HepG2 (cell line): ENCODE data around the gene ACAP1. TPM values are rescaled to one million over a fixed set of nuclear protein-coding genes. Genes with fewer than 3 reads are reported as not detected.

ENCODE experiments used
- MIXL1 ChIP-seq: IDR thresholded peaks from 2 replicates; pipeline ENCODE4 v1.6.1; 2016
- SPEN ChIP-seq: sonication (generic); formaldehyde crosslinking; IDR thresholded peaks from 2 replicates; pipeline ENCODE4 v1.5.1; 2020; ENCODE audit warnings: low read depth, mild to moderate bottlenecking, missing genetic modification reagents
- ZBTB4 ChIP-seq: sonication (generic); formaldehyde crosslinking; IDR thresholded peaks from 2 replicates; pipeline ENCODE4 v1.4.0; 2020; ENCODE audit warnings: missing genetic modification reagents, mild to moderate bottlenecking, borderline replicate concordance
- ZFP91 ChIP-seq: sonication (generic); formaldehyde crosslinking; IDR thresholded peaks from 2 replicates; pipeline ENCODE4 v1.9.0; 2022; ENCODE audit warnings: missing genetic modification reagents, mild to moderate bottlenecking, borderline replicate concordance
- ZMYM4 ChIP-seq: sonication (generic); formaldehyde crosslinking; IDR thresholded peaks from 2 replicates; pipeline ENCODE4 v1.8.1; 2023; ENCODE audit warnings: mild to moderate bottlenecking, missing genetic modification reagents
- ZNF614 ChIP-seq: IDR thresholded peaks from 2 replicates; pipeline ENCODE4 v1.6.1; 2018; ENCODE audit warnings: missing biosample characterization, missing genetic modification reagents, inconsistent platforms, borderline replicate concordance
- ZNF766 ChIP-seq: sonication (generic); formaldehyde crosslinking; IDR thresholded peaks from 2 replicates; pipeline ENCODE4 v1.5.0; 2020; ENCODE audit warnings: missing genetic modification reagents, borderline replicate concordance
- ZSCAN21 ChIP-seq: sonication (generic); formaldehyde crosslinking; IDR thresholded peaks from 2 replicates; pipeline ENCODE4 v1.8.0; 2022; ENCODE audit warnings: mild to moderate bottlenecking, missing genetic modification reagents, moderate library complexity, borderline replicate concordance
- polyA plus RNA-seq, 8 experiments: library from polyadenylated mRNA; depleted of rRNA in 3 of 8; stranded (reverse) in 7 of 8; unstranded in 1 of 8; fragments of >200 nt; fragmentation: Illumina TruSeq in 4 of 8; extraction: Trizol in 4 of 8; gene quantifications; 2 replicates each; pipeline versions ENCODE4 v1.2.1 to v1.2.3, GENCODE V29; 2011 to 2016; ENCODE audit warnings: low read depth in 4 of 8, missing spikeins in 1 of 8, mixed read lengths in 1 of 8; ENCODE audit not compliant: insufficient read depth in 1 of 8
- total RNA-seq, 5 experiments: library from RNA; depleted of rRNA; stranded (reverse); fragments of >200 nt; fragmentation: Illumina TruSeq; extraction: Trizol; gene quantifications; 2 replicates each; pipeline ENCODE4 v1.2.3, GENCODE V29; 2016; ENCODE audit warnings: low read depth in 1 of 5
- TF ChIP-seq, protein P1 (sequence below), 2 experiments: sonication (generic) in 1 of 2; formaldehyde crosslinking in 1 of 2; IDR thresholded peaks; 2 replicates each; pipeline versions ENCODE4 v1.4.0 to v1.6.1; 2018 to 2020; ENCODE audit warnings: missing genetic modification reagents in 2 of 2, borderline replicate concordance in 1 of 2, low read depth in 1 of 2, mild to moderate bottlenecking in 1 of 2, missing biosample characterization in 1 of 2
- TF ChIP-seq, protein P2 (sequence below): sonication (generic); formaldehyde crosslinking; IDR thresholded peaks from 2 replicates; pipeline ENCODE4 v1.8.1; 2022; ENCODE audit warnings: low read depth, mild to moderate bottlenecking, missing genetic modification reagents
- TF ChIP-seq, protein P3 (sequence below): IDR thresholded peaks from 2 replicates; pipeline ENCODE4 v1.6.1; 2016; ENCODE audit warnings: mild to moderate bottlenecking, missing biosample characterization, missing genetic modification reagents
- TF ChIP-seq, protein P4 (sequence below): sonication (generic); formaldehyde crosslinking; IDR thresholded peaks from 2 replicates; pipeline ENCODE4 v1.5.1; 2020; ENCODE audit warnings: missing genetic modification reagents, mild to moderate bottlenecking, borderline replicate concordance
- TF ChIP-seq, protein P5 (sequence below): sonication (generic); formaldehyde crosslinking; IDR thresholded peaks from 2 replicates; pipeline ENCODE4 v1.5.0; 2020; ENCODE audit warnings: missing genetic modification reagents, mild to moderate bottlenecking, borderline replicate concordance

The ACAP1 gene
- total and polyA plus RNA-seq, 2 of the 13 experiments (the other 11 are each of a cell fraction or from before 2014, with no cell fraction given) = 1.3 to 2.5 TPM

GRCh38 chr17:7296189-7296861, 40.0 kb upstream of the ACAP1 start (continued):
- TF ChIP-seq ZNF766 (CRISPR knock-in tag) (peak; percentile 64; the same call in 1 of the 2 replicates), ZMYM4 (CRISPR knock-in tag) (peak; percentile 16; the same call in 1 of the 2 replicates), ZSCAN21 (peak; percentile 64; the same call in 1 of the 2 replicates), ZBTB4 (CRISPR knock-in tag) (no peak), MIXL1 (0 out of 2 replicates have a peak, but pooled peaks have one; percentile 17), ZFP91 (CRISPR knock-in tag) (peak; percentile 63; the same call in 1 of the 2 replicates), ZNF614 (CRISPR knock-in tag) (peak; percentile 68; the same call in 1 of the 2 replicates), SPEN (CRISPR knock-in tag) (peak; percentile 74)
- TF ChIP-seq, protein P1, sequence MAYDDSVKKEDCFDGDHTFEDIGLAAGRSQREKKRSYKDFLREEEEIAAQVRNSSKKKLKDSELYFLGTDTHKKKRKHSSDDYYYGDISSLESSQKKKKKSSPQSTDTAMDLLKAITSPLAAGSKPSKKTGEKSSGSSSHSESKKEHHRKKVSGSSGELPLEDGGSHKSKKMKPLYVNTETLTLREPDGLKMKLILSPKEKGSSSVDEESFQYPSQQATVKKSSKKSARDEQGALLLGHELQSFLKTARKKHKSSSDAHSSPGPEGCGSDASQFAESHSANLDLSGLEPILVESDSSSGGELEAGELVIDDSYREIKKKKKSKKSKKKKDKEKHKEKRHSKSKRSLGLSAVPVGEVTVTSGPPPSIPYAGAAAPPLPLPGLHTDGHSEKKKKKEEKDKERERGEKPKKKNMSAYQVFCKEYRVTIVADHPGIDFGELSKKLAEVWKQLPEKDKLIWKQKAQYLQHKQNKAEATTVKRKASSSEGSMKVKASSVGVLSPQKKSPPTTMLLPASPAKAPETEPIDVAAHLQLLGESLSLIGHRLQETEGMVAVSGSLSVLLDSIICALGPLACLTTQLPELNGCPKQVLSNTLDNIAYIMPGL (CRISPR knock-in tag; IDR thresholded peaks at IDR 0.05; ENCODE audit: borderline replicate concordance in 1 of 2, low read depth in 1 of 2) = peak; percentile 78 to 79
- TF ChIP-seq, protein P2, sequence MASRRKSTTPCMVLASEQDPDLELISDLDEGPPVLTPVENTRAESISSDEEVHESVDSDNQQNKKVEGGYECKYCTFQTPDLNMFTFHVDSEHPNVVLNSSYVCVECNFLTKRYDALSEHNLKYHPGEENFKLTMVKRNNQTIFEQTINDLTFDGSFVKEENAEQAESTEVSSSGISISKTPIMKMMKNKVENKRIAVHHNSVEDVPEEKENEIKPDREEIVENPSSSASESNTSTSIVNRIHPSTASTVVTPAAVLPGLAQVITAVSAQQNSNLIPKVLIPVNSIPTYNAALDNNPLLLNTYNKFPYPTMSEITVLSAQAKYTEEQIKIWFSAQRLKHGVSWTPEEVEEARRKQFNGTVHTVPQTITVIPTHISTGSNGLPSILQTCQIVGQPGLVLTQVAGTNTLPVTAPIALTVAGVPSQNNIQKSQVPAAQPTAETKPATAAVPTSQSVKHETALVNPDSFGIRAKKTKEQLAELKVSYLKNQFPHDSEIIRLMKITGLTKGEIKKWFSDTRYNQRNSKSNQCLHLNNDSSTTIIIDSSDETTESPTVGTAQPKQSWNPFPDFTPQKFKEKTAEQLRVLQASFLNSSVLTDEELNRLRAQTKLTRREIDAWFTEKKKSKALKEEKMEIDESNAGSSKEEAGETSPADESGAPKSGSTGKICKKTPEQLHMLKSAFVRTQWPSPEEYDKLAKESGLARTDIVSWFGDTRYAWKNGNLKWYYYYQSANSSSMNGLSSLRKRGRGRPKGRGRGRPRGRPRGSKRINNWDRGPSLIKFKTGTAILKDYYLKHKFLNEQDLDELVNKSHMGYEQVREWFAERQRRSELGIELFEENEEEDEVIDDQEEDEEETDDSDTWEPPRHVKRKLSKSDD (CRISPR knock-in tag) = peak; percentile 62; the same call in 1 of the 2 replicates
- TF ChIP-seq, protein P3, sequence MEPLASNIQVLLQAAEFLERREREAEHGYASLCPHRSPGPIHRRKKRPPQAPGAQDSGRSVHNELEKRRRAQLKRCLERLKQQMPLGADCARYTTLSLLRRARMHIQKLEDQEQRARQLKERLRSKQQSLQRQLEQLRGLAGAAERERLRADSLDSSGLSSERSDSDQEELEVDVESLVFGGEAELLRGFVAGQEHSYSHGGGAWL (CRISPR knock-in tag) = peak; percentile 92
- TF ChIP-seq, protein P4, sequence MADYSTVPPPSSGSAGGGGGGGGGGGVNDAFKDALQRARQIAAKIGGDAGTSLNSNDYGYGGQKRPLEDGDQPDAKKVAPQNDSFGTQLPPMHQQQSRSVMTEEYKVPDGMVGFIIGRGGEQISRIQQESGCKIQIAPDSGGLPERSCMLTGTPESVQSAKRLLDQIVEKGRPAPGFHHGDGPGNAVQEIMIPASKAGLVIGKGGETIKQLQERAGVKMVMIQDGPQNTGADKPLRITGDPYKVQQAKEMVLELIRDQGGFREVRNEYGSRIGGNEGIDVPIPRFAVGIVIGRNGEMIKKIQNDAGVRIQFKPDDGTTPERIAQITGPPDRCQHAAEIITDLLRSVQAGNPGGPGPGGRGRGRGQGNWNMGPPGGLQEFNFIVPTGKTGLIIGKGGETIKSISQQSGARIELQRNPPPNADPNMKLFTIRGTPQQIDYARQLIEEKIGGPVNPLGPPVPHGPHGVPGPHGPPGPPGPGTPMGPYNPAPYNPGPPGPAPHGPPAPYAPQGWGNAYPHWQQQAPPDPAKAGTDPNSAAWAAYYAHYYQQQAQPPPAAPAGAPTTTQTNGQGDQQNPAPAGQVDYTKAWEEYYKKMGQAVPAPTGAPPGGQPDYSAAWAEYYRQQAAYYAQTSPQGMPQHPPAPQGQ (CRISPR knock-in tag) = no peak
- TF ChIP-seq, protein P5, sequence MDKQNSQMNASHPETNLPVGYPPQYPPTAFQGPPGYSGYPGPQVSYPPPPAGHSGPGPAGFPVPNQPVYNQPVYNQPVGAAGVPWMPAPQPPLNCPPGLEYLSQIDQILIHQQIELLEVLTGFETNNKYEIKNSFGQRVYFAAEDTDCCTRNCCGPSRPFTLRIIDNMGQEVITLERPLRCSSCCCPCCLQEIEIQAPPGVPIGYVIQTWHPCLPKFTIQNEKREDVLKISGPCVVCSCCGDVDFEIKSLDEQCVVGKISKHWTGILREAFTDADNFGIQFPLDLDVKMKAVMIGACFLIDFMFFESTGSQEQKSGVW = no peak
